Lung microvascular endothelial cell (primary cell): ENCODE data around the gene TRIM65. TPM values are rescaled to one million over a fixed set of nuclear protein-coding genes. Genes with fewer than 3 reads are reported as not detected.
A peak's percentile ranks its signal among the peaks of the same experiment; 100 is the strongest.

Experiments
- DNase-seq, 2 donors: peaks; one replicate each; pipeline versions ENCODE4 v3.0.0 to v3.0.0-alpha.2; 2010; ENCODE audit warnings: low read depth in 2 of 2
- total RNA-seq: library from RNA; depleted of rRNA; stranded (reverse); fragments of >200 nt; gene quantifications from 2 replicates; pipeline ENCODE4 v1.2.1, GENCODE V29; 2014

TRIM65 gene
- total RNA-seq, 1 donor from 2014 or later: 17.7 TPM

GRCh38 chr17:75917141-75917916, 20.6 kb upstream of the TRIM65 start:
- DNase-seq: no peak

- DNase-seq: no peak
Measured at GRCh38 chr17:75915268-75915667, 18.5 kb upstream of the TRIM65 start.

- DNase-seq: no peak
Measured at GRCh38 chr17:75914643-75915267, 18.0 kb upstream of the TRIM65 start.

GRCh38 chr17:75913537-75914210, 16.9 kb upstream of the TRIM65 start:
- no peak for DNase-seq

- DNase-seq: no peak
Measured at GRCh38 chr17:75910699-75911098, 13.9 kb upstream of the TRIM65 start.

- no peak for DNase-seq
Measured at GRCh38 chr17:75909812-75910274, 13.1 kb upstream of the TRIM65 start.

GRCh38 chr17:75909051-75909811, 12.5 kb upstream of the TRIM65 start:
- no peak for DNase-seq

- no peak for DNase-seq
Measured at GRCh38 chr17:75908201-75908600, 11.4 kb upstream of the TRIM65 start.

- DNase-seq: no peak
Measured at GRCh38 chr17:75906143-75906884, 9.6 kb upstream of the TRIM65 start.

GRCh38 chr17:75904749-75905521, 8.2 kb upstream of the TRIM65 start, which contains the start of gene MRPL38:
Gene MRPL38 (minus strand): TSS chr17:75904884. CDS start chr17:75904875, 9 bp downstream.
- peak; percentile 96 to 98 for DNase-seq

GRCh38 chr17:75902406-75902805, 5.7 kb upstream of the TRIM65 start:
- no peak for DNase-seq

GRCh38 chr17:75901727-75902126, 5.0 kb upstream of the TRIM65 start:
- no peak for DNase-seq

GRCh38 chr17:75900691-75901533, 4.2 kb upstream of the TRIM65 start:
- DNase-seq: no peak

- DNase-seq: no peak
Measured at GRCh38 chr17:75899767-75900468, 3.2 kb upstream of the TRIM65 start.

- DNase-seq: no peak
Measured at GRCh38 chr17:75899353-75899752, 2.6 kb upstream of the TRIM65 start.

- DNase-seq: no peak
Measured at GRCh38 chr17:75898791-75899190, 2.0 kb upstream of the TRIM65 start.

GRCh38 chr17:75898065-75898464, 1.3 kb upstream of the TRIM65 start:
- no peak for DNase-seq

GRCh38 chr17:75897160-75898019, 639 bp upstream of the TRIM65 start:
- no peak for DNase-seq
